Measurements from ENCODE around the gene EPHB1.

Gene EPHB1

DNA sequence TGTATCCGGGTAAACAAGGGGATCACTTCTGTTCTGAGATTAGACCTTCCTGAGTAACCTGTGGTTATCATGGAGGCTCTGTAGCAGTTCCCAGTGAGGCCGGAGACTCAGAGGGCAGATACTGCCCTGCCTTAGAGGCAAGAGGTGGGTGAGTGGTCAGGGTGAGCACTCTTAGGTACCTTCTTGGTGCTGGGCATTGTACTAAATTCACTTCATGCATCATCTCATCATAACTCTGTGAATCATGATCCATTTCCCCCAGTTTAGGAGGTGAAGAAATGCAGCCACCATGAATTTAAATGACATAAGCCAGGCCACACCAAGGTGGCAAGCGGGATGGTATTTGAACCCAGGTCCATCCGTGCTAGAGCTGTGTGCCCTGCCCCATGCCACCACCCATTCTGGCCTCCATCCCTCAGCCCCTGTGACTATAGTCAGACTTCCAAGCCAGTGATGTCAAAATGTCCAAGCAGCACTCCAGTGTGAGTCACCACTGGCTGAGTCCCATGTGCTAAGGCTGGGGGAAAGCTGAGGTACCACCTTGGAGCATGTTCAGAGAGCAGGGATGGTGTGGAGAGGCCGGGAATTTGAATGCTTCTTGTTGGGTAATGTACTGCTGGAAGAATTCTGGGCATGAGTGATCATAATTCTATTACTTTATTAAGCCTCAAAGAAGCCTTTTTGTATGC, 88.8 kb downstream of the EPHB1 start:
- DNase-seq, result no peak

- no peak for DNase-seq
These were observed 91.0 kb downstream of the EPHB1 start for GRCh38 chr3:134885877-134886621.

- DNase-seq, result no peak
These were observed 91.9 kb downstream of the EPHB1 start for GRCh38 chr3:134886991-134887390.

GRCh38 chr3:134887536-134887935, 92.5 kb downstream of the EPHB1 start:
- no peak for DNase-seq

- no peak for DNase-seq
These were observed 97.3 kb downstream of the EPHB1 start for GRCh38 chr3:134892326-134892725.

DNA sequence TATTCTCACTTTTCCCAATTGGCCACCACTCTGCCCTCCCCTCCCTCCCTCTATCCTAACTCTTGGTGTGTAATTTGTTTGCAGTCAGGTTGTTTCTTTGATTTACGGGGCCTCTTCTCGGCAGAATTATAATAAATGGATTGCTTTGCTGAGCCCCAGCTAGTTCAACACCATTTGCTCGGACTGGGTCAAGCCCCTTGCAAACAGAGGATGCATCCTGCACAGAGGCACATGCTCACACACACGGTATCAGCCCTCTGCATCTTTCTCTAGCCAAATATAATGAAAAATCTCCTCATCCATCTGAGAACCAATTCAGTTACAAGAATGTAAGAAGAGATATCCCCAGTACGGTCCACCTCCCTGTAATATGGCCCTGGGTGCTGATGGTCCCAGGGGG, 97.7 kb downstream of the EPHB1 start:
- DNase-seq, result no peak

GRCh38 chr3:134894533-134894932, 99.5 kb downstream of the EPHB1 start:
- DNase-seq, result no peak

GRCh38 chr3:134895181-134895580, 100.1 kb downstream of the EPHB1 start:
- DNase-seq, result no peak

DNA sequence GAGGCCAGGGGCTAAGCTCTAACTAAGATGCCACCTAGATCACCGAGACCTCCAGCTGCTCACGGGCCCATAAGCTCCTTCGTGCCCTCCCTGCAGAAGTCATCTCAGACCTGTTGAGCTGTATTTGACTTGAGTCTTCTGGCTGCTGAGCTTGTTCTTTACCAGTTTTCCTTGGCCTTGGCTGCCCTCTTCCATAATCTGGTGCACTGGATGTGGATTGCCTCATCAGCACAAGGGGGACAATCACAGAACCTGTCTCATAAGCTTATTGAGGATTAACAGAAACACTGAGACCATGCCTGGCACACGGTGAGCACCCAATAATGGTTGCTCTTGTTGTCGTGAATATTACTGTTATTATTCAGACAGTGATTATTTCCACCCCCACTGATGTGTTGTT, 101.1 kb downstream of the EPHB1 start:
- DNase-seq, result no peak

- DNase-seq, result no peak
These were observed 101.6 kb downstream of the EPHB1 start for GRCh38 chr3:134896696-134897095.

DNA sequence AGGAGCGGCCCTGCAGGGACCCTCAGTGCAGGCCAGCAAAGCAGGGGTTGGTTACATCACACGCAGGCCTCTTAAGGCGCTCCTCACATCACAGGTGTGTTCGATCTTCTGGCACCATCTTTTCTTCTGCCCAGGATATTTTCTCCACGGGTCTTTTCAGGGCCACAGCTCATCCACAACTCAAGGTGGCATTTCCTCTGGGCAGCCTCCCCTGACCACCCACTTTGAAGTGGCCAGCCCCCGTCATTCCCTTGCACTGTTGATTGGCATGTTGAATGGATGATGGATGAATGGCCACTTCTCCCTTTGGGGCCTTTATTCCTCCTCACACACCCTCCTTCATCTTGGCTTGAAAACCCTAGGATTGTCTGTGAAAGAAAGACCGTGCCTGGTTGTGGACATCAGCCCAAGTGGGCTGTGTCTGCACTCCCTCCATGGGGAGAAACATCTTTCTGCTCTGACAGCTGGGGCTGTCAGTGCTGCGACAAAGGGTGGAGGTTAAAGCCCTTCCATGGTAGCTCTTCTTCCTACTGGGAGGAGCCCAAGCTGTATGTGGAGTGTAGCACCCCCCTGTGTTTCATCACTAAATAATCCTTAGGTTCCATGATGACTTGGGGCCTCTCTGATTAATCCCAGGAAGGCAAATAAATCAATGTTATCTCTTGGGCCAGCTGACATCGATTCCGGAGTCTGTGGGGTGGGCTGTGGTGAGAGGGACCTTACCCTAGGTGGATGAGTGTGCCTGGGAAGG, 102.5 kb downstream of the EPHB1 start:
- no peak for DNase-seq

- no peak for DNase-seq
These were observed 103.2 kb downstream of the EPHB1 start for GRCh38 chr3:134898181-134898754.

- no peak for DNase-seq
These were observed 104.7 kb downstream of the EPHB1 start for GRCh38 chr3:134899786-134900185.

GRCh38 chr3:134900482-134900881, 105.4 kb downstream of the EPHB1 start:
- no peak for DNase-seq

GRCh38 chr3:134901461-134901860, 106.4 kb downstream of the EPHB1 start:
- no peak for DNase-seq

DNA sequence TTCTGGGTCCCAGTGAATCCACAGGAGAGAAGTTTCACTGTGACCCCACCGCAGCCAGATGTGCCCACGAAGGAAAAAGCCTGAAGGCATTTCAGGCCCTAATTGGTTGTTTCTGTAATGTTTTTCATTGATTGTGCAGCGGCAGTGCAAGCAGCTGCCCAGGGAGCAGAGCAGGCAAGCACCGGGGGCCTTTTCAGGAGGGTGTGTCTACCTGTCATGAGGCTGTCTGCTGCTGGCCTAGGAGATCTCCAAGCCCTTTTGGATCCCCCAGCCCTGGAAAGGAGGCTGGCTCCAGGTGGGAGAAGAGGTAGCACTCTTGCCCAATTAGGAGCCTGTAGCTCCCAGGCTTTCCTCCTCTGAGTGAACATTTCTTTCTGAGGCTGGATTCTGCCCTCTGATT, 108.8 kb downstream of the EPHB1 start:
- peak; percentile 25 for DNase-seq

- DNase-seq, result peak; percentile 13
These were observed 109.2 kb downstream of the EPHB1 start for GRCh38 chr3:134904241-134904771.

- peak; percentile 8 for DNase-seq
These were observed 110.0 kb downstream of the EPHB1 start for GRCh38 chr3:134904776-134905646.

- DNase-seq, result no peak
These were observed 110.5 kb downstream of the EPHB1 start for GRCh38 chr3:134905647-134905935.

- no peak for DNase-seq
These were observed 113.2 kb downstream of the EPHB1 start for GRCh38 chr3:134908271-134908670.

DNA sequence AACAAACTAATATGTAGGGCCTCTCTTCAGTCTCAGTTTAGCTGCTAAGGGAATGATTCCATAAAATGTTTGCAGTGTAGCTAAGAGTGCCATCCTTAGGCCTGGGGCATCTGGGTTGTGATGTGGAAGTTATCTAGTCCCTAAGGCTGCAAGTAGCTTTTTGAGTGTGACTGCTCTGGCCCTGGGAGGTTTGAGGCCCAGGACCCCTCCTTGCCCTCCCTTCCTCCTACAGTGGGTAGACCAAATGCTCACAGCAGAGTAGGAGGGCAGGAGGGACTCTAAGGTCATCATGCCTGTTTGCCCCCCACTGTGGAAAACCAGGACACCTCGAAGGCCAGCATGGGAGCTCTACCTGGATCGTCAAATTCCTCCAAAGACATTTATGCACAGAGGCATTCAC, 115.0 kb downstream of the EPHB1 start:
- no peak for DNase-seq
